ENCODE measurements around the gene WNT4. TPM values are rescaled to one million over a fixed set of nuclear protein-coding genes. Genes with fewer than 3 reads are reported as not detected.

Gene WNT4
- total RNA-seq, 4 donors from 2014 or later: 0.19 to 0.33 (median 0.29) TPM; not detected in 1

DNA sequence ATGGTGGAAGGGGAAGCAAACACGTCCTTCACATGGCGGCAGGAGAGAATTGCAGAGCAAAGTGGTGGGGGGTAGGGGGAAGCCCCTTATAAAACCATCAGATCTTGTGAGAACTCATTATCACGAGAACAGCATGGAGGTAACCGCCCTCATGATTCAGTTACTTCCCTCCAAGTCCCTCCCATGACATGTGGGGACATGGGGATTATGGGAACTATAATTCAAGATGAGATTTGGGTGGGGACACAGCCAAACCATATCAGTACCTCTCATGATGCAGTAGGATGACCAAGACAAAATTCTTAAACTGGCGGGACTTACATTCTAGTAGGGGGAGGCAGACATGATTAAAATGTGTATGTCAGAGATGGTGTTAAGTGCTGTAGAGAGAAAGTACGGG lies 38.8 kb downstream of the WNT4 start:
- 86% methylated on average over 6 of the region's 6 CpGs for WGBS
- intact Hi-C loops (cut with DNase I): loop anchor here (10.0 kb wide), 1 partner anchor 541 kb away; the partner anchor contains the start of gene C1QC
- H3K27me3 ChIP-seq: no peaks in the 10 kb centered on the region

GRCh38 chr1:22102746-22103145 lies 40.2 kb downstream of the WNT4 start:
- intact Hi-C loops (cut with DNase I): loop anchor here (10.0 kb wide), 1 partner anchor 542 kb away; the partner anchor contains the start of gene C1QC
- H3K36me3 ChIP-seq: peaks cover 7 to 56% (median 21%) of the 10 kb centered on the region in 4 donors
- no peaks in the 10 kb centered on the region for H3K9me3 ChIP-seq
- no peak overlapping the region for H3K4me3 ChIP-seq
- no peak for TF ChIP-seq CTCF (IDR thresholded peaks at IDR 0.05)
- TF ChIP-seq POLR2A (IDR thresholded peaks at IDR 0.05; ENCODE audit: low read depth): no peak
- TF ChIP-seq EP300 (IDR thresholded peaks at IDR 0.05): no peak
- TF ChIP-seq POLR2AphosphoS5 (IDR thresholded peaks at IDR 0.05): no peak
- 79% methylated on average over 3 of the region's 3 CpGs for WGBS
- no peaks in the 10 kb centered on the region for H3K27me3 ChIP-seq
- no peak overlapping the region for H3K27ac ChIP-seq (replicated peaks in 1 of 4)
- peaks cover 9 to 46% (median 20%) of the 10 kb centered on the region in 4 donors for H3K4me1 ChIP-seq
- no peak for DNase-seq (ENCODE audit: extremely low spot score)

More for the DNA sequence above, 38.8 kb downstream of the WNT4 start:
- Histone ChIP-seq H3K9me3 (no peaks in the 10 kb centered on the region), H3K4me3 (no peak overlapping the region), H3K27ac (replicated peaks in 1 of 4) (no peak overlapping the region), H3K36me3 (peaks cover 1 to 52% (median 15%) of the 10 kb centered on the region in 4 donors), H3K4me1 (peaks cover 16 to 59% (median 34%) of the 10 kb centered on the region in 4 donors)
- TF ChIP-seq EP300 (IDR thresholded peaks at IDR 0.05) (no peak), POLR2A (IDR thresholded peaks at IDR 0.05; ENCODE audit: low read depth) (no peak), CTCF (IDR thresholded peaks at IDR 0.05) (no peak), POLR2AphosphoS5 (IDR thresholded peaks at IDR 0.05) (no peak)
- DNase-seq (ENCODE audit: extremely low spot score): no peak

DNA sequence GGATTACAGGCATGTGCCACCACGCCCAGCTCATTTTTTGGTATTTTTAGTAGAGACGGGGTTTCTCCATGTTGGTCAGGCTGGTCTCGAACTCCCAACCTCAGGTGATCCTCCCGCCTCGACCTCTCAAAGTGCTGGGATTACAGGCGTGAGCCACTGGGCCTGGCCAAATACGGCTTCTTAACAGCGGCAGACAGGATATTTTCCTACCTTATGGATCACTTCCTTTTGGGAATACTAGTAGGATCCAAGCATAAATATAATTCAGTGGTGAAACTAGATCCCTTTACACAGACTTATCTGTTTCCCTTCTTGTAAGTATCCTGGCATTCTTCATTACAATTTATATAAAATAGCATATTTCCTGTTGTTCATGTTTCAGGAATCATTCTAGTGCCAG lies 40.9 kb downstream of the WNT4 start:
- intact Hi-C loops (cut with DNase I): loop anchor here (10.0 kb wide), 1 partner anchor 543 kb away; the partner anchor contains the start of gene C1QC
- Histone ChIP-seq H3K27ac (replicated peaks in 1 of 4) (no peak overlapping the region), H3K4me1 (peaks cover 10 to 40% (median 19%) of the 10 kb centered on the region in 4 donors), H3K27me3 (no peaks in the 10 kb centered on the region), H3K36me3 (peaks cover 8 to 63% (median 29%) of the 10 kb centered on the region in 4 donors), H3K9me3 (no peaks in the 10 kb centered on the region), H3K4me3 (no peak overlapping the region)
- 87% methylated on average over 8 of the region's 8 CpGs for WGBS
- TF ChIP-seq POLR2AphosphoS5 (IDR thresholded peaks at IDR 0.05) (no peak), POLR2A (IDR thresholded peaks at IDR 0.05; ENCODE audit: low read depth) (no peak)
- no peak for DNase-seq (ENCODE audit: extremely low spot score)

DNA sequence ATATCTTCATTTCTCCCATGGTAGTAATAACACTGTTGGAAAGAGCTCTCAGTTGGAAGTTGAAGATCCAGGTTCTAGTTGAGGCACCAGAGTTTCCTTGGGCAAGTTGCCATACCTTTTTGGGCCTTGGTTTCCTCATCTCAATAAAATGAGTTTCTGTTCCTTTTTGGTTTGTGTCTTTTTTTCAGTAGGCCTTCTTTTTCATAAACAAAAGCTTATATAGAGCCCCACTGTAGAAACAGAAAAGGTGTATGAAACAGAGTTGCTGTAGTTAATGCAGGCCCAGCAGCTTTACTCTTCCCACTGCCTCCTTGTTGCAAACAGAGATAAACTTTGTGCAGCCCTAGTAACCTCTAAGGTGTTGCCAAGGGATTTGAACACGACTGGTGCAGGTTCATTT lies 41.7 kb downstream of the WNT4 start:
- TF ChIP-seq POLR2AphosphoS5 (IDR thresholded peaks at IDR 0.05) (no peak), EP300 (IDR thresholded peaks at IDR 0.05) (no peak), POLR2A (IDR thresholded peaks at IDR 0.05; ENCODE audit: low read depth) (no peak), CTCF (IDR thresholded peaks at IDR 0.05) (no peak)
- no peak for DNase-seq (ENCODE audit: extremely low spot score)
- Histone ChIP-seq H3K4me3 (no peak overlapping the region), H3K27ac (replicated peaks in 1 of 4) (no peak overlapping the region), H3K4me1 (peaks cover 9 to 32% (median 20%) of the 10 kb centered on the region in 4 donors), H3K27me3 (no peaks in the 10 kb centered on the region), H3K9me3 (no peaks in the 10 kb centered on the region), H3K36me3 (peaks cover 16 to 63% (median 36%) of the 10 kb centered on the region in 4 donors)
- 57% methylated on average over 1 of the region's 1 CpG for WGBS
- intact Hi-C loops (cut with DNase I): loop anchor here (10.0 kb wide), 1 partner anchor 544 kb away; the partner anchor contains the start of gene C1QC

DNA sequence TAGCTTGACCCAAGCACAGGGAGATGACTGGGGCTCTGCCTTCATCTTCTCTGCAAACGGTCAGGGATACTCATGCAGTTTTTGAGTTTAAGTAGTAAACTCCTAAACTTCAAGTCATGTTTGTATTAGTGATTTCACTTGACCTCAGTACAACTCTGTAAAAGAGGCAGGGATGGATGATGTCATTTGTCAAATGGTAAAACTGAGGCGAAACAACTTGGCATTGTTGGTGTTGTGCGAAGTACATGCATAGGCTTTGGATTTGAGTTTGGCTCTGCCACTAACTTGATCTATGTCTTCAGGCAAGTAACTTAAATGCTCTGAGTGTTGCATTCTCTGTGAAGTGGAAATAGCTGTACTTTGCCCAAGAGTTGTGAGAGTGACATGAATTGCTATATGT lies 42.7 kb downstream of the WNT4 start:
- H3K9me3 ChIP-seq: no peaks in the 10 kb centered on the region
- TF ChIP-seq CTCF (IDR thresholded peaks at IDR 0.05): no peak
- no peak for TF ChIP-seq POLR2A (IDR thresholded peaks at IDR 0.05; ENCODE audit: low read depth)
- no peak for TF ChIP-seq EP300 (IDR thresholded peaks at IDR 0.05)
- TF ChIP-seq POLR2AphosphoS5 (IDR thresholded peaks at IDR 0.05): no peak
- H3K4me1 ChIP-seq: peaks cover 0 to 26% (median 19%) of the 10 kb centered on the region in 4 donors
- H3K36me3 ChIP-seq: peaks cover 24 to 66% (median 45%) of the 10 kb centered on the region in 4 donors
- no peaks in the 10 kb centered on the region for H3K27me3 ChIP-seq
- WGBS: 85% methylated on average over 3 of the region's 3 CpGs
- H3K4me3 ChIP-seq: no peak overlapping the region
- no peak overlapping the region for H3K27ac ChIP-seq (replicated peaks in 1 of 4)
- DNase-seq (ENCODE audit: extremely low spot score): no peak
- intact Hi-C loops (cut with DNase I): loop anchor here (10.0 kb wide), 1 partner anchor 545 kb away; the partner anchor contains the start of gene C1QC

Measured in esophagus muscularis mucosa (tissue), 4 donors.